NCI-H146 (cell line): Measurements from ENCODE around the gene NEUROD2.
A peak's percentile ranks its signal among the peaks of the same experiment; 100 is the strongest.
"Not testable (repeated sequence)": the region's sequence is repeated elsewhere in the genome, so short reads cannot be mapped to it uniquely, and the experiment has no call there.

ENCODE experiments used
- DNase-seq: peaks from one replicate; lab custom pipeline; 2025; lab: John Stamatoyannopoulos, UW

The NEUROD2 gene

DNA sequence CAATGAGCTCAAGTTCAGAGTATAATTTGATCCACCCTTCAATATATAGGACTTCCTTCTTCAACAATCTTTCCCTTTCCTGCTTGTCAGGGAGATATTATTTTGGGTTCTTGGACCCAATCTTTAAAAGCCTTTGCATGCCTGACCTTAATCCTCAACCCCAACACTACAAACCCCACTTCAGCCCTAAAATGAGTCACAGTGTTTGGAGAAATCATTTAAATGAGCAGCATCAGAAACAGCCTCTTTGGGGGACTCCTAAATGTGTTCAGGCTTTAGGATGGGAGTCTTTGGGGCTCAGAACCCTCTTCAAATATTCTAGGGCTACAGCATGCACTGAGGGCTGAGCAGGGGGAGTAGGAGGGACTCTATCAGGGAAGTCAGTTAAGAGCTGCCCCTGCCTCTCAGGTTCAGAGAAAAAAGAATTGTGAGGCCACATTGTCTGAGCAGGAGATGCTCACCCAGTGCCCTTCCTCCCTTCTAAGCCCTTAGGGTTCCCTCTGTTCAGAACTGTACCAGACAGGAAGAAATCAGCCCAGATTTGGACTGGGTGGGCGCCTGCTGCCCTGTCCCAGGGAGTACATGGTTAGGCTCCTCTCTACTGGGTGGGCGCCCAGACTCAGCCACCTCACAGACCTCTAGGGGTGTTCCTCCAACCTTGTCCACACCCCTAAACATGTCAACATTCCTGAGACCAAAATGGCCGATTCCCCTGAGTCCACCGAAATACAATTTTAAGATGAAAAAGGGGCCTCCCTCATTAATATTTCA, 5.0 kb downstream of the NEUROD2 start:
- DNase-seq: no peak

DNA sequence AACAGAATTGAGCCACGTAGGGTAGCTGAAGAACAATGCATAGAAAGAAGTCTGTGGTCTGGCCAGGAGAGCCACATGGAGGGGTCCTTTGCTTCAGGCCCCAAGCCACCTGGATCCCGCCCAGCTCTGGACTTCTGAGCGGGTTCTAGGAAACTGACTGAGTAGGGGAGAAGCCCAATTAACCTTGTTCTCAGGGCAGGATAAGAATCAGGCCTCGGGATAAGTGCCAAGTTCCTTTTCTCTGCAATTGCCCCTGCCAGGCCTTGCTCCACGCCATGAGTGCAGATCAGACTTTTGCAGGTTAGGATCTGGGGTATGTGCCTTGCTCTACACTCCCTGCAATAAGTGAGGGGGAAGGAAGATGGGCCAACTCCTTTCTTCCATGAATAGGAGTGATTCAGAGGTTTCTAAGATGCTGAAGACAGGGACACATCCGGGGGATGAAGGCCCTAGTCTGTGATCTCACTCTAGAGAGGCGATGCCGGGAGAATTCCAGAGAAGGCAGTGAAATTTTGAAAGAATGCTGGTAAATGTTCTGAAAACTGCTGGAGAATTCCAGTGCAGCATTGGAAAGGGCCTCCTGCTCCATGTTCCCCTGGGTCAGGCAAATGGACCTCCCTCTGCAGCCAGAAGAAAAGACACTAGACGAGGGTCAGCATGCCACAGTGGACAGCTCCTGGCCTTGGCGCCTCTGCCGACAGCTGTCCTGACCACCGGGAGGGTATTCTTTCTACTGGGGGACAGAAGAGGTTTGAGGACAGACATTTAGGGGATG, 5.8 kb downstream of the NEUROD2 start:
- DNase-seq: no peak

DNA sequence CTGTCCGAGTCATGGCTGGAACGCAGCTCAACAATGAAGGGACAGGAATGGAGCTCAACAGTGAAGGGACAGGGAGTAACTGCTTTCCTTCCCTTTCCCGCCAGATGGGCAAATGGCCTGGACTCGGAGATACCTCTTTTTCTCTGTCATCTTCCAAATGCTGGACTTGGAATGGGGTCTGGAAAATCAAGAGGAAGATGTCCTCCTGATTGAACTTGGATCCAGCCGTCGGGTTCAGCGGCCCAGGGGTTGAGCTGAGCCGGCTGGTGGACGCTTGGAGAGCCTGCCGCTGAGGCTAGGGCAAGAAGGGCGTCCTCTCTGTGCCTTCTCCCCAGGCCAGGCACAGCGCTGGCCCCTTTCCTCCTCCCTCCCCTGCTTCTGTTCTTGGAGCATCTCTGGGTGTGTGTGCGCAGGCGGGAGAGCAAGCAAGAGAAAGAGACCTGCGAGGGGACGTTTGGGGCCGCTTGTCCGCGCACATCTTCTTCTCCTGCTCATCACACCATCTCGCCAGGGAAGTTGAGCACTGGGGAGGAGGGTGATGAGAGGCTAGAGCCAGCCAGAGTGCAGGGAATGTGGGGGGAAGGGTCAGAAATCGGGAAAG, 6.6 kb downstream of the NEUROD2 start:
- no peak for DNase-seq

DNA sequence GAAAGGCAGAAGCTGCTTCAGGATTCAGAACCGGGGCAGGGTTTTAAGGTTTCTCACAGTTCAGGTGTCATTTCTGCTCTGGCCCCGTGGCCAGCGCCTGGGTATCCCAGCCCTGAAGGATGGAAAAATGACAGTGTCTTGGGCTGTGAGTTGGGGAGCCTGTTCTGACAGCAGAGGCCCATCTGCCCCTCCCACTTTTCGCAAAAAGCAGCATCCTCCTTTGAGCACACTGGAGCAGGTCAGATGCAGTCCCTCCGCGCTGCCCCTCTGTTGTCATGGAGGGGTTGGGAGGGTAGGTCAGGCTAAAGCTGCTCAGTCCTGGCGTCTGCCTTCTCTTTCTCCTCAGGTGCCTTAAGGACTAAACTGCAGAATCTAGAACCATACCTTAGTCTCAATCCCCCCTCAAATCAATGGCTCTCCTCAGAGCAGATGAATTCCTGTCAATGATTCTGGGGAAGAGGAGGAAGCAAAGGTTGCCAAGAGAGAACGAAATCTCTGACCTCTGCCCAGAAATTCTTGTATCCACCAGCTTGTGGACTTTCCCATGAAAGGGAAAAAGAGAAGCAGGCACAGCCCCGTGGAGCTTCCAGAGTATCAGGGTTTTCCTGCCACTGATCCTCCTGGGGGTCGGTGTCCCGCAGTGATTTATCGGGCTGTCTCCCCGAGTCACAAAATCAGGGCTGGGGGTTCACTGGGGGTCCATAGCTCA, 7.3 kb downstream of the NEUROD2 start:
- DNase-seq: no peak

DNA sequence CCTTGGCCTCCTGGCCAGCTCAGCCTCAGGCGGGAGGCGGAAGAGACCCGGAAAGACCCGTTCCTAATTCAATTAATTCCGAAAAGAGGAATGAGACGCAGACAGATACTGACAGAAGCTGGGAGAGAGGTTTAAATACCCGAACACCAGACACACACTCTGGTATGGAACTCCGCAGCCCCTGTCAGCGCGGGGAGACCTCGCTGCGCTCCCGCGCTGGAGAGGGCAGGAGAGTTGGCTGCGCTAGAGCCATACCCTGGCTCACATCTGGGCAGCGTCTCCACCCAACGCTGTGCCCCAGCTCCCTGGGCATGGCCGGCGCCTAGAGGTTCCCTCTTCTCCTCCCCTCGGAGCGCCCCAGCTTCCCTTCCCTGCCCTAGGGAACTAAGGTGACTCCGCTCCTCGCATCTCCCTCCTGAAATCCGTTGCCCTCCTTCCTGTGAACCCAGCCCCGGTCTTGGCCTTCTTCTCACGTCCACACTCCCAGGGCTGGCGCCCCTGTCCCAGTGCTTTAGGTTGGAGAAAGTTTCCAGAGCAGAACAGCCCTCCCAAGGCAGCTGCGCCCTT, 8.0 kb downstream of the NEUROD2 start:
- DNase-seq: no peak

DNA sequence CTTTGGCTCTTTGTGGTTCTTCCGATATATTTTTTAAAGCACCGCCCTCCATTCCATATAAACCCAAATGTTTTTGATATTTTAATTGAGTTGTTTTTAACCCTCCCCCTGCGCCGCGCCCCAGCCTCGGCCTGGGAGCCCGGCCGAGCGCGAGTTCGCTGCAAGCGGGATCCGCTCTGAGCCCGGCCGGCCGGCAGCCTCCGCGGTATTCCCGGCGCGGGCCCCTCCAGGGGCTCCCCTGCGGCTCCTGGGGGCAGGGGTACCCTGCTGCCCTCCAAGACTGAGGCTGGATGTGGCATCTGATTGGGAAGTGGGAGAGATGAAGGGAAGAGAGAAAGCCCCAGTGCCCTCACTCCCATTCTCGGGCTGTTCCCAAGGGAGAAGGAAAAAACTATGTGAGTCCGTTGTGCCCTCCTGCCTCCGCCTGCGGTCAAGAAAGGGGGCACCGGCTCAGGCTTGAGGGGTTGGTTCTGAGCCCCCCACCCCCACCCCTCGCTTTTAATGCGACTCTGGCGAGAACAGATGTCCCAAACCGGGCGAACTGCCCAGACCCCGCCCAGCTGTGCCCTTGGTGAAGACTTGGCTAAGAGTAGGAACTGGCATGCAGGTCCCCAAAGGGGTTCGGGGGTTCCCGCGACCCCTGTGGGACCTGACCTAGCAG, 8.6 kb downstream of the NEUROD2 start:
- DNase-seq: no peak

DNA sequence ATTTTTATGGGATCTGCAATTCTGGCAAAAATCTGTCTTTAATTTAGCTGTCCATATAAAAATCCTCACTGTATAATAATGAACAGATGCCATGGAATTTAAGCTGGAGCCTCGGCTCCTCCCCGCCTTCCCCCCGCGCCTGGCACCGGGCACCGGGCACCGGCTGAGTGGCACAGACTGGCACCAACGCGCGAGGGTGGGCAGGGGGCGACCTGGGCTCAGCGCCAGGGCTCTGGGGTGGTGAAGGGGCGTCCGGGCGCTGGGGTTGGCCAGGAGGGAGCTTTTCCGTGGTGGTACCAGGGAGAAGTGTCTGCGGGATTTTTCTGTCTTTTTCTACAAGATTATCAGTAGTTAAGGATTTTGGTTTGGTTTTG, 9.1 kb downstream of the NEUROD2 start:
- no peak for DNase-seq

DNA sequence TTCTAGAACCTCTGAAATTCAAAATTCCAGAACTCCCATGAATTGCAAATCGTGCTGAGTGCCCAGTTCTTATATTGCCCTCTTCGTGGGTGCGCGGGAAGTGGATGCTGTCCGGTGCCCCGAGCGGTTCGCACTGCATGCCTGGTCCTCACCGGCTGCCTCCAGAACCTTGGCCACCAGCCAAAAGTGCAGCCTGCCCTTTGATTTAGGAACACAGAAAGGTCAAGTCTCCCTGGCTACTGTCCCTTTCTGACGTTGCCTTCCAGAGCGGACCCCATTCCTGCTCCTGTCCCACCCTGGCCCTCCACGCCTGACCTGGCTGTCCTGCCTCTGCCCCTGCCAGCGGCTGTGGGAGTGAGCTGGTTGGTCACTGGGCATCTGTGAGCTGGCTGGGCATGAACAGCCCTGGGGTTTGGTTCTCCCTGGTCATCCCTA, 9.7 kb downstream of the NEUROD2 start:
- DNase-seq: no peak

DNA sequence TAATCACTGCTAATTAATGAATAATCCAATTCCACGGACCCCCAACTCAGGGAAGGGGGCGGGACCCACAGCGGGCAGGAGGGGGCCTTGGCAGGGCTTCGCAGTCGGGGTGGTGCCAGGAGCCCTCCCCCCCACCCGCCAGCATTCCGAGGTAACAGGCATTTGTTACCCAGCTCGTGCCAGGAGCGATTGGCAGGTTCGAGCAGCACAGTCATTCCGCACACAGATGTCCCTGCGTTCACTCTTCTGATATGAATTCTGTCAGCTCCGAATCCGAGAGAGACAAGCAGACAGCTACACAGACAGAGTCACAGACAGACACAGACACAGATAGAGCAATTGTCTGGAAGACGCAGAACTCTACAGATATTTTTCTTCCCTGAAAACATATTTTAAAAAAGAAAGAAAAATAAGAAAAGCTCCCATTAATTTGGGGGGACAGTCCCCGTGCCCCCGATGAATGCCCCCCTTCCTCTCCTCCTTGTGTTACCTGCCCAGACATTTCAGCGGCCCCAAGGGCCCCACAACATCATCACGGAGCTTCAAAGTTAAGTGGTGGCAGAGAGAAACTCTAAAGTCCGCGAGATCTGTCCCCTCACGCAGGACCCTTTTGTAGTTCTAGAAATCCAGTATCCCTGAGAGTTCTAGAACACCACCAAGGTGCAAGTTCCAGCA, 10.2 kb downstream of the NEUROD2 start:
- no peak for DNase-seq

DNA sequence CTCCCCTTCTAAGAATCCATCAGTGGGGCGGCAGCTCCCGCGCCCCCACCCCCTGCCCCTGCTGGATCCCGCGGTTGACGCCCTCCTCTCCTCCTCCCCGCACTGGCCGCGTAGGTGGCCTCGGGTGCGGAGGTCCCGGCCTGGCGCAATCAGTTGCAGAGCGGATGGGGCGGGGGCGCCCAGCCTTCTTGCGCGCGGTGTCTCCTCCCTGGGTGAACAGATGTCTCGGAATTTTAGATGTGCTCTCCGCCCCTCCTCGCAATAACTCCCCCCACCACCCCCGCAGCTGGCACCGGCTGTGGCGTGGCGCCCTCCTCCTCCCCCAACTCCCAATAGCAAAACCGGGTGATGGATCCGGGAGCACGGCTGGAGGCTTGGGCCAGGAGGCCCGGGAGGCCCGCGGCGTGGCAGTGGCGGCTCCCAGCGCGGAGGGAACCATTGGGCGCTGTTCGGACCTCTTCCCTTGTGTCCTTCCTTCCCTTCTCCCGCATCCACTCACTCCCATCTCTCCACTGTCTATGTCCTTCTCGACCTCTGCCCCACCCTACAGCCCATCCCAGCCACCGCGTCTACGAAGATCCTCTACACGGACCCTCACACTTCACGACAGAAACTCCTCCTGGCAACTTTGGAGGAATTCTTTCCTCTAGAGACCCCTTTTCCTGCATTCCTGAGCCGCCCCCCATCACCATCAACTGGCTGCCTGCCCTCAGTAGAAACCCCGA, 11.0 kb downstream of the NEUROD2 start:
- DNase-seq: no peak

DNA sequence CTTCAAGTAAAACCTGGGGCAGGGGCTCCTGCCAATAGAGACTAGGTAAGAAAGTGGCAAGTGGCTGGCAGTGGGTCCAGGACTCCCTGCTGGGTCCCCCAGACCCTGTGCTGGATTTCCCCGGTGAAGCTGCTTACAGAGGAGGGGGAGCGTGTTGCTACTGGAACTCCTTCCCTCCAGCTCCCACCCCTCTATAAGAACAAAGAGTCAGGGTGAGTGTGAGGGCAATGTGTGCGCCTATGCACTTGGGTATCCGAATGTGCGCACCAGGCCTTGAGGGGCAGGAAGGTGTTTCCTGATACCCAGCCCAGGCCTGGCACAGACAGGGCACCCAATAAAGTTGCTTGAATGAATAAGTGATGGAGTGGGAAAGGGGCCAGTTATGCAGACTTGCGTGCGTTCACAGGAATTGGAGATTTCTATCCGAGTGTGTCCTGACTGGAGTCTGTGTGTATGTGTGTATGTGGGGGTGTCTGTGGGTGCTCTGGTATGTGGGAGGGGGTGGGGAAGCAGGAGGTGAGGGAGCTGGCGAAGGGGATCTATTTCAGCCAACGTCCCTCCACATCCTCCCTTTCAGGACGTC, 11.7 kb downstream of the NEUROD2 start:
- DNase-seq: no peak

DNA sequence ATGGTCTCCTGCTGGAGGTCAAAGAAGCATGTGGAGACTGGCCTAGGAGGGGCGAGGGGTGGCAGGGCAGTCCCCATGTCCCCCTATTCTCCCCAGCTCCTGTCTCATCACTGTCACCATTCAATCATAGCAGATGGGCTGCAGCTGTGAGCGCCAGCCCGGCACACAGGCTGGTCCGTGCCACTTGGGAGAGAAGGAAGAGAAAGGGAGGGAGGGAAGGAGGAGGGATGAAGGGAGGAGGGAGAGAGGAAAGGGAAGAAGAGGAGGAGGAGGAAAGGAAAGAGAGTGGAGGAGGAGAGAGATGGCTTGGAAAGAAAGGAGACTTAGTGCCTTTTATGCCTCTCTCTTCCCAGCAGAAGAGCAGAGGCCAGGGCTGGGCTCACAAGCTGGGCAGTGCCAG, 12.4 kb downstream of the NEUROD2 start:
- DNase-seq: no peak

DNA sequence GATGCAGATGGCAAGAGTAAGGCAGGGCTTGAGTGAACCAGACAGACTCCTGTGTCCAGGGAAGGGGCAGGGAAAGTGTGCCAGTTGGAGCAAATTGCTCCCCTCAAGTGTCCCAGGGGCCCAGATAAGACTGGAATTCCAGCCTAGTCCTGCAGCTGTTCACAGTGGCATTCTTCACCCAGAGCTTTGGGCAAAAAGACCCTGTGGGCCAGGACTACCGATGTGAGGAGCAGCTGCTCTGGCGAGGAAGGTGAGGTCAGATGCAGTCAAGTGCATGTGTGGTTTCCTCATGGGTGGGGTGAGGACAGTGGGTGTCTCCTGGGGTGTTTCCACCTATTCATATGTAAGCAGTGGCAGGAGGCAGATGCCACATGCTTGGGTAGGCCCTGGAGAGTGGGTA, 14.3 kb downstream of the NEUROD2 start:
- DNase-seq: no peak

DNA sequence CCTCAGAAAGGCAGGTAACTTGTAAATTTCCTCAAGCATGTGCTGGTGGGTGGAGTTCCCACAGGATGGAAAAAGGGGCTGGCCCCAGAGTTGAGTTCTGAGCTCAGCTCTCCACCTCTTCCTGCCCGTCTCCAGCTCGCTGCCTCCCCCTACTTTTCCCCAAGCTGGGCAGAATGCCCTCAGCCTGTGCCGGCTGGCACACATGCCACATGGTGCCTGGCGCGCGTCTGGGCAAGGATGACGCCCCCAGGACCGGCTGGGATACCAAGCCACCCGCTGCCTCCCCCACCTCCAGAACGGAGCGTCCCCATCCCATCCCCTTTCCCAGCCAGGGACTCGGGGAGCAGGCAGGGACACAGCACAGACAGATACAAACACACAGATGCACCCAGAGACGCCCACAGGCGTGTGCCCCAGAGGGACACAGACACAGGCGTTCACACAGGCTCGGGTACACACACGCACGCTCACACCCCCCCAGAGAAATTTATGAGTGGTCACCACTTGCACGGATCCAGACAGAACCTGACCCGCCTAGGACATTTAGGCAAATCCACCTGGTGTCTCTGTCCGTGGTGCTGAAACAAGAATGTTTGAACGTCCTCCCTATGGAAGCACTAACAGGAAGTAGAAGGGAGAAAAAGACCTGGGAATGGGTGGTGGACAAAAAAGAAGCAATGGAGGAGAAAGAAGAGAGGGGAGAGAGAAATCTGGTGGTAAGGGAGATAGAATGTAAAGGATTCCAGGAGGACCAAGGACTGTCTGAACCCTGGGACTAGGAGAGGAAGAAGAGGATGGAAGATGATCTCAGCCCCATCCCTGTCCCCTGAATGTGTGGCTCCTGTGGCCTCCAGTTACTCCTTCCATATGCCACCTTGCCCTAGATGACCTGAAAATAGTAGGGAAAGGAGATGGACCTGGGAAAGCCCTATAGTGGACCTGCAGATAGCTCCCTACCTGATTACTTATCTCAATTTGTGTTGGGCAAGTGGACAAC, 15.5 kb downstream of the NEUROD2 start:
- peak; percentile 45 for DNase-seq

DNA sequence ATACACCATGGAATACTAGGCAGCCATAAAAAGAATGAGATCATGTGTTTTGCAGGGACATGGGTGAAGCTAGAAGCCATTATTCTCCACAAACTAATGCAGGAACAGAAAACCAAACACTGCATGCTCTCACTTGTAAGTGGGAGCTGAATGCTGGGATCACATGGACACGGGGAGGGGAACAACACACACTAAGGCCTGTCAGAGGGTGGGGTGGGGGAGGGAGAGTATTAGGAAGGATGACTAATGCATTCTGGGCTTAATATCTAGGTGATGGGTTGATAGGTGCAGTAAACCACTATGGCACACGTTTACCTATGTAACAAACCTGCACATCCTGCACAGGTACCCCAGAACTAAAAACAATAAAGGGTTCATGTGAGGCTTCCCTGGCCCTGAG, 17.5 kb downstream of the NEUROD2 start:
- DNase-seq: not testable (repeated sequence)

DNA sequence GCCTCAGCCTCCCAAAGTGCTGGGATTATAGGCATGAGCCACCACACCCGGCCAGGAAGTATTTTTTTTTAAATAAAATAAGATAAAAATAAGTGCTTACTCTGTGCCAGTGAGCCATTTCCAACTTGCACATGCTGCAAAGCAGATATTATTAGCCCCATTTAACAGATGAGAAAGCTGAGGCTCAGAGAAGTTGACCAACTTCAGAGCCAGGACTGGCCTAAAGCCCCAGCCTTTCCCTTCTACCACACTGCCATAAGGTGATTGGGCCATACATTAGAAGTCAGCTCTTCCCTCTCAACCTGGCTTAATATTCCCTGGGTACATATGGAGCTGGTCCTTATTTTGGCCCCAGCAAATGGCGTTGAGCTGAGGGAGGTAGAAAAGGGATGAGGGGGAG, 25.1 kb downstream of the NEUROD2 start:
- no peak for DNase-seq

DNA sequence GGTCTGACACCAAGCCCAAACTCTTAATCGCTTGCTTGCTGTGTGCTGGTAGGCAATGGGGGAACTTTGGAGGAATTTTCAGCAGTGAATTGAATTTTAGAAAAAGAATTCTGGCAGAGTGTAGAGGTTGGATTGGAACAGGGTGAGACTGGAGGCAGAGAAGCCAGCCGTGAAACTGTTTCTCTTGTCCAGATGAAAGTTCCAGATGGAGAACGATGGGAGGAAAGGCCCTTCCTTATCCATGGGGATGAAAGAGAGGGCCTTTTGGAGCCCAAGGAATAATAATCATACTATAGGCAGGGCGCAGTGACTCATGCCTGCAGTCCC, 26.0 kb downstream of the NEUROD2 start:
- no peak for DNase-seq

DNA sequence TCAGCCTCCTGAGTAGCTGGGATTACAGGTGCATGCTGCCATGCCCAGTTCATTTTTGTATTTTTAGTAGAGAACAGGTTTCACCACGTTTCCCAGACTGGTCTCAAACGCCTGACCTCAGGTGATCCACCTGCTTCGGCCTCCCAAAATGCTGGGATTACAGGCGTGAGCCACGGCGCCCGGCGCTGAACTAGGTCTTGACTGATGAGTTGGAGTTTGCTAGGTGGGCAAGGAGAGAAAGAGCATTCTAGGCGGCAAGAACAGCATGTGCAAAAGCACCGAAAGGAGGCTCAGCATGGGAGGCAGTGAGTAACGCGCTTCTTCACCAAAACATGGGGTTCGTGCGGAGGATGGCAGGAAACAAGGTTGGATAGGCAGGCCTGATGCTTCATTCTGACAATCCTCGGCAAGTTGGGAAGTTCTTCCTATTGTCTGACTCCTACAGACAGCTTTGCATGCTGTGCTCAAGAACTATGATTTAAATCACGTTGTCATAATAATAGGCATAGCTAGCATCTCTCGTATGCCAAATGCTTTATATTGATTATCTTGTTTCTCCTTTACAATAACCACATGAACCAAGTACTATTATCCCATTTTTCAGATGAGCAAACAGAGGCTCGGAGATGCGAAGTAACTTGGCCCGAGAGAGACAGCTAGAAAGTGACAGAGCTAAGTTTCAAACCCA, 26.5 kb downstream of the NEUROD2 start:
- no peak for DNase-seq
